ENCODE data around the gene RBKS.

DNA sequence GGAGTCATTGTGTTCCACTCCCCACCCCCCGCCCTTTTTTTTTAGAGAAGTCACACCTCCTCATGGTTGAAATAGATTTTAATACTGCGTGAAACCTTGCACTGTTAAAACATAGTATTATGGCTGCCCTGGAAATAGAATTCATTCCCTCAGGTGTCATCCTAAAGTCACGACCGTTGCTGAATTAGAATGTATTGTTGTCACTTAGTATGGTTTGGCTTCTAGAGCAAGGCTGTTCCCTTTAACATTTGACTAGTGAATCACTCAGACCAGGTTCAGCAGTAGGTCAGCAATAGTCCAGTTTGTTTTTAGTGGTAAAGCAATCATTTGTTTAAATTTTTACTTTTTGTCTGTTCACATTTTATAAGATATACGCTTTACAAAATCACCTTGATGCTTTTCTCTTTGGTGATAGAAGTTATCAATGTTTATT is 1.5 kb upstream of the RBKS start:
- TF ChIP-seq POLR2AphosphoS5 (IDR thresholded peaks at IDR 0.05), result no peak
- TF ChIP-seq, protein P1, sequence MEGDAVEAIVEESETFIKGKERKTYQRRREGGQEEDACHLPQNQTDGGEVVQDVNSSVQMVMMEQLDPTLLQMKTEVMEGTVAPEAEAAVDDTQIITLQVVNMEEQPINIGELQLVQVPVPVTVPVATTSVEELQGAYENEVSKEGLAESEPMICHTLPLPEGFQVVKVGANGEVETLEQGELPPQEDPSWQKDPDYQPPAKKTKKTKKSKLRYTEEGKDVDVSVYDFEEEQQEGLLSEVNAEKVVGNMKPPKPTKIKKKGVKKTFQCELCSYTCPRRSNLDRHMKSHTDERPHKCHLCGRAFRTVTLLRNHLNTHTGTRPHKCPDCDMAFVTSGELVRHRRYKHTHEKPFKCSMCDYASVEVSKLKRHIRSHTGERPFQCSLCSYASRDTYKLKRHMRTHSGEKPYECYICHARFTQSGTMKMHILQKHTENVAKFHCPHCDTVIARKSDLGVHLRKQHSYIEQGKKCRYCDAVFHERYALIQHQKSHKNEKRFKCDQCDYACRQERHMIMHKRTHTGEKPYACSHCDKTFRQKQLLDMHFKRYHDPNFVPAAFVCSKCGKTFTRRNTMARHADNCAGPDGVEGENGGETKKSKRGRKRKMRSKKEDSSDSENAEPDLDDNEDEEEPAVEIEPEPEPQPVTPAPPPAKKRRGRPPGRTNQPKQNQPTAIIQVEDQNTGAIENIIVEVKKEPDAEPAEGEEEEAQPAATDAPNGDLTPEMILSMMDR (IDR thresholded peaks at IDR 0.05), result no peak
- no peak for TF ChIP-seq POLR2A (IDR thresholded peaks at IDR 0.05; ENCODE audit: low read depth)

Measured in esophagus muscularis mucosa (tissue), 3 donors.